ENCODE measurements around the gene MTHFD2L.

Gene MTHFD2L

DNA sequence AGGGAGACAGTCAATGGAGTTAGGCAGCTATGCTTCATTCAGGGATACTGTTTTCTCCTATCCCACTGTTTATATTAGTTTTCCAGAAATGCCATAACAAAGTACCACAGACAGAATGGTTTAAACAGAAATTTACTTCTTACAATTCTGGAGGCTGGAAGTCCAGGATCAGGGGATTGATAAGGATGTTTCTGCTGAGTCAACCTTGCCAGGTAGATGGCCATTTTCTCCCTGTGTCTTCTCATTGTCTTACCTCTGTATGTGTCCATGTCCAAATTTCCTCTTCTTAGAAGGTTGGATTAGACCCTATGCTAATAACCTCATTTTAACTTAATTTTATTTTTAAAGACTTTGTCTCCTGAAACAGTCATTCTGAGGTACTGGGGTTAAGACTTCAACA, 129.9 kb downstream of the MTHFD2L start:
- TF ChIP-seq, protein P1, sequence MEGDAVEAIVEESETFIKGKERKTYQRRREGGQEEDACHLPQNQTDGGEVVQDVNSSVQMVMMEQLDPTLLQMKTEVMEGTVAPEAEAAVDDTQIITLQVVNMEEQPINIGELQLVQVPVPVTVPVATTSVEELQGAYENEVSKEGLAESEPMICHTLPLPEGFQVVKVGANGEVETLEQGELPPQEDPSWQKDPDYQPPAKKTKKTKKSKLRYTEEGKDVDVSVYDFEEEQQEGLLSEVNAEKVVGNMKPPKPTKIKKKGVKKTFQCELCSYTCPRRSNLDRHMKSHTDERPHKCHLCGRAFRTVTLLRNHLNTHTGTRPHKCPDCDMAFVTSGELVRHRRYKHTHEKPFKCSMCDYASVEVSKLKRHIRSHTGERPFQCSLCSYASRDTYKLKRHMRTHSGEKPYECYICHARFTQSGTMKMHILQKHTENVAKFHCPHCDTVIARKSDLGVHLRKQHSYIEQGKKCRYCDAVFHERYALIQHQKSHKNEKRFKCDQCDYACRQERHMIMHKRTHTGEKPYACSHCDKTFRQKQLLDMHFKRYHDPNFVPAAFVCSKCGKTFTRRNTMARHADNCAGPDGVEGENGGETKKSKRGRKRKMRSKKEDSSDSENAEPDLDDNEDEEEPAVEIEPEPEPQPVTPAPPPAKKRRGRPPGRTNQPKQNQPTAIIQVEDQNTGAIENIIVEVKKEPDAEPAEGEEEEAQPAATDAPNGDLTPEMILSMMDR (IDR thresholded peaks at IDR 0.05; ENCODE audit: low read depth, low read length), result no peak
- DNase-seq (ENCODE audit: extremely low read depth, low read depth), result no peak

DNA sequence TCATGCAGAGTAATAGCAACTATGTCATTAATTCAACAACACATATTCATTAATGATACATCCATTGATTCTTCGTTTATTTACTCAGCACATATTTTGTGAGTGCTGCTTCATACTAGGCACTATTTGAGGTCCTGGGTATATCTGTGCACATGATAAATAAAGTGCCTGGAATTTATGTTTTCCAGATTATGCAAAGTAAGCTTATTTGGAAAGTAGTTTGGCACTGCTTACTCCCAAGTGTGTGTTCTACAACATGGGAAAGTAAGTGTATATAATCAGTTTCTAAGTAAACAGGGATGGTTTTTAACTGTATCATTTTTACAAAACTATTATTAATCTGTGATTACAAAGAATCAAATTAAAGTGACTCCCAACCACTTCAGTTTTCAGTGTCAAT, 133.6 kb downstream of the MTHFD2L start:
- TF ChIP-seq, protein P1 (IDR thresholded peaks at IDR 0.05; ENCODE audit: low read depth, low read length), result no peak
- no peak for DNase-seq (ENCODE audit: extremely low read depth, low read depth)

DNA sequence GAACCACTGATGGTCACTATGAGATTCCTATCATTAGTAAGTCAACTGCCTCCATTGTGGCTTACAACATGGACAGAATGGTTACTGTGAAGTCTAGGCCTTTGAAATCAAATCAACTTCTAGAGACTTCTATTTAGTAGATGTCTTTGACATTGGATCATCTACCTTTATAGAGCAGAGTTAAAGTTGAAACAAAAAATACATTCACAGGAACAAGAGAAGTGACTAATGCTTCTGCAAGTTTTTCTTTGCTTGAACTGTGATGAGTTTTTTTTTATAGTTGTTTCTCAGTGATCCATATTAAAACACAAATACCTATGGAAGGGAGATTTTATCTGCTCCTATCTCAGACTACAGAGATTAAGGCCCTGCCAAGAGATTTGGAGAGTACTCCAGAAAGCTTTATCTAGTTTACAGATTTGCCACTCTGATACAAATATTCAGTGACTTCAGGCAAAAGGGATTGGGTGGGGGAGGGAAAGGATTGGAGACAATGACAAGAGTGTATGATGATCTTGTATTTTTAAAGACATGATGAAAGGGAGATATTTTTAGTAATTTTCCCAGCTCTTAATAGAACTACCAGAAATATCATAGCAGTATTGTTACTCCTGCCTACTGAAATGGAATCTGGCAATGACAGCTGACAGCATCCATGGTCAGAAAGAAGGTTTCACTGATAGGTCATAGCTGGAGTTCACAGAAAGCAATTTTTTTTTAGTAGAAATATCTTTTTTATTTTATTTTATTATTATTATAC, 134.4 kb downstream of the MTHFD2L start:
- no peak for DNase-seq (ENCODE audit: extremely low read depth, low read depth)

DNA sequence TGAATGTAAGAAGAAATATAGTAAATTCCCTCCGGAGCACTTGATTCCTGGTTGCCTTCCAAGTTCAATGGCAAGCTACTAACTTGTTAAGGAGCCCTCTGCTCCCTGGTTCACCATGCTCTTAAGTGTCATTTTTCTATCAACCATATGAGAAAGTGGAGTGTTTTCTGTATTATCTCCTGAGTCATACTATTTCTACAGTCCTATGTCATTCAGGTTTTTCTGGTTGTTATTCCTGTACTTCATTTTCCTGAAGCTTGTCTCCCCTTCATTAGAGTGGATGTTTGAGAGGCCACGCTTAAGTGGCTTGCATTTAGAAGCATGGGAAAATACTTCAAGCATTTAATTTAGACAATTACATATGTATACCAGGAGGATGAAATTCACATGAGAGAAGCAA, 135.6 kb downstream of the MTHFD2L start:
- TF ChIP-seq, protein P1 (IDR thresholded peaks at IDR 0.05; ENCODE audit: low read depth, low read length), result no peak
- no peak for DNase-seq (ENCODE audit: extremely low read depth, low read depth)

More for the DNA sequence above, 134.4 kb downstream of the MTHFD2L start:
- TF ChIP-seq, protein P1 (IDR thresholded peaks at IDR 0.05; ENCODE audit: low read depth, low read length), result no peak

DNA sequence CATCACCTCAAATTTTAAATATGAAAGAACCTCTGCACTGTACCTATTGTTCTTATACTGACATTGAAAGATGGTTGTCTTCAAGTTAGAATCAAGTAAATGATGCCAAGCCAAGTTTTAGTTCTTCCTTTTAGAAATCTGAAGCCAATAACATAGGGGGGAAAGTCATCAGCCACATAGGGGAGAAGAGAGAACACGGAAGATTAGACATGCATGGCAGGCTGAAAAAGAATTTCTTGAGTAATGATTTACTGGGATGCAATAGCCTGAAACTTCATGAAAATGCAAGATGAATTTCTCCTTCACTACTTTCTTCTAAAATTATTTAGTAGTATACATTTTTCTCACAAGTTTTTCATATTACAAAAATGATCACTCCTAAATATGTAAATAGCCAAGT, 136.8 kb downstream of the MTHFD2L start:
- DNase-seq (ENCODE audit: extremely low read depth, low read depth), result no peak

DNA sequence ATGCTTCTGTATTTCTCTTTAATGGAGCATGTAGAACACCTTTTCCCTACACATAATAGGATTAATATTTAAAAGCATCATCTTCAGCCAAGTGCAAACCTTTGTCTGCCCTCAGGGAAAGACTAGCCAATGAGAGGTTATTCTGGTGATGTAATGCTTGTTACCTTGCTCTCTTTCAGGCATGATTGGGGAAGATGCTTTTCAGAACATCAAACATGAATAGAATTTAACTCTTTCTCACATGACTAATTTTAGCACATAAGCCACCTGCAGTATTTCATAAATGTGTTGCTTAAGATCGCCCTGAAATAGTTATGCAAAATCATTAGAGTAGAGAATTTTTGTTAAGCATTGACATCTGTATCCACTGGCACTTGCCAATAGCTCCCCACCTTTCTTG, 139.6 kb downstream of the MTHFD2L start:
- DNase-seq (ENCODE audit: extremely low read depth, low read depth), result no peak
- TF ChIP-seq, protein P1 (IDR thresholded peaks at IDR 0.05; ENCODE audit: low read depth, low read length), result no peak

More for the DNA sequence above, 136.8 kb downstream of the MTHFD2L start:
- TF ChIP-seq, protein P1 (IDR thresholded peaks at IDR 0.05; ENCODE audit: low read depth, low read length), result no peak

DNA sequence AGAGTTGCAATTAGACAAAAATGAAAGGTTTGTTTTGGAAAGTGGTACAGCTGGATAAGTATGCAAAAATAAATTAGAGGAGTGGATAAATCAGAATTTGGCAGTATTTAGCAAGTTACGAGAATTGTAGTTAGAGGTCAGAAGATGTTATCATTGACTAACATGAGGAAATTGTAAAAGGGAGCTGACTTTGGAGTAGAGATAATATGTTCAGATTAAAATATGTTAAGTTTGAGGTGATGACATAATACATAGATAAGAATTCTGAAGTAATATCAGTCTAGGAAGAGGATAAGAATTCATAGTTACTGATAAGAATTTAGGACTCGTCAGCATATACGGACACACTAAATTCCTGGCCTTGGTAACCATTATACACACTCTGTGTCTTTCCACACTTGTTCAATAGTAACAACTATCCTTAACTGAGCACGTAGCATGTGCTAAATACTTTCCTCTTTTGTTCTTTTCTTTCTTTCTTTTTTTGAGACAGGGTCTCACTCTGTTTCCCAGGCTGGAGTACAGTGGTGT, 146.2 kb downstream of the MTHFD2L start:
- TF ChIP-seq, protein P1 (IDR thresholded peaks at IDR 0.05; ENCODE audit: low read depth, low read length), result no peak
- no peak for DNase-seq (ENCODE audit: extremely low read depth, low read depth)

Data from AG09319 (cell line).